Brain microvascular endothelial cell (primary cell): ENCODE measurements around the gene DNHD1.

Source experiments
- DNase-seq: peaks from one replicate; pipeline ENCODE4 v3.0.0-alpha.2; 2020
- H3K27ac ChIP-seq: fragments of 250-450 bp; sonication (Bioruptor Pico); 2 replicates; pipeline ENCODE4 v1.5.1; 2020; ENCODE audit warnings: mild to moderate bottlenecking, moderate library complexity
- H3K27me3 ChIP-seq: fragments of 250-450 bp; sonication (Bioruptor Pico); replicated peaks from 2 replicates; pipeline ENCODE4 v1.5.1; 2020; ENCODE audit warnings: mild to moderate bottlenecking
- H3K36me3 ChIP-seq: fragments of 250-450 bp; sonication (Bioruptor Pico); replicated peaks from 2 replicates; pipeline ENCODE4 v1.5.1; 2020; ENCODE audit warnings: mild to moderate bottlenecking
- H3K4me3 ChIP-seq: 2 replicates; pipeline ENCODE4 v1.5.1; 2011; ENCODE audit warnings: low read depth, mild to moderate bottlenecking, control low read depth, low read length, moderate library complexity
- in situ Hi-C: cut with HindIII; loops from 2 replicates; pipeline ENCODE4 v1.10.0; 2017; ENCODE audit warnings: low sequenced_read_pairs, low pct_ligation_motif_present
- TF ChIP-seq, protein P1 (sequence below): IDR thresholded peaks from 2 replicates; pipeline ENCODE4 v1.5.1; 2011; ENCODE audit warnings: low read depth, mild to moderate bottlenecking, moderate library complexity, low read length, control low read depth, inconsistent platforms; ENCODE audit errors: missing control alignments

The DNHD1 gene

DNA sequence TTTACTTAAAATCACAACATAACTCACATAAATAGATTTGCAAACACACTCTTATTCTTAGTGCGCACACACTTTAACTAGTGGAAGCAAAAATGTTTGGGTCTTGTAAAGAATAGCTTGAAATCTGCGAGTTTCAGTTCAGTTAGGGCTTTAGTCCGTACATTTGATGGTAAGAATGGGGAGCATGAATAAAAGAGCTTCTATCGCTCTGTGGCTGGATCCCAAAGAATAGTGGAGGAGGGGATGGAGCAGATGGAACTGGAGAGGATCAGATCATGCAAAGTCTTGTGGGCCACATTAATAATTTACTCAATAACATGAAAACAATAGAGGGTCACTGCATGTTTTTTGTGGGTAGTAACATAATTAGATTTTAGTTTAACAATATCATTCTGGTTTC lies 44.3 kb downstream of the DNHD1 start:
- TF ChIP-seq, protein P1, sequence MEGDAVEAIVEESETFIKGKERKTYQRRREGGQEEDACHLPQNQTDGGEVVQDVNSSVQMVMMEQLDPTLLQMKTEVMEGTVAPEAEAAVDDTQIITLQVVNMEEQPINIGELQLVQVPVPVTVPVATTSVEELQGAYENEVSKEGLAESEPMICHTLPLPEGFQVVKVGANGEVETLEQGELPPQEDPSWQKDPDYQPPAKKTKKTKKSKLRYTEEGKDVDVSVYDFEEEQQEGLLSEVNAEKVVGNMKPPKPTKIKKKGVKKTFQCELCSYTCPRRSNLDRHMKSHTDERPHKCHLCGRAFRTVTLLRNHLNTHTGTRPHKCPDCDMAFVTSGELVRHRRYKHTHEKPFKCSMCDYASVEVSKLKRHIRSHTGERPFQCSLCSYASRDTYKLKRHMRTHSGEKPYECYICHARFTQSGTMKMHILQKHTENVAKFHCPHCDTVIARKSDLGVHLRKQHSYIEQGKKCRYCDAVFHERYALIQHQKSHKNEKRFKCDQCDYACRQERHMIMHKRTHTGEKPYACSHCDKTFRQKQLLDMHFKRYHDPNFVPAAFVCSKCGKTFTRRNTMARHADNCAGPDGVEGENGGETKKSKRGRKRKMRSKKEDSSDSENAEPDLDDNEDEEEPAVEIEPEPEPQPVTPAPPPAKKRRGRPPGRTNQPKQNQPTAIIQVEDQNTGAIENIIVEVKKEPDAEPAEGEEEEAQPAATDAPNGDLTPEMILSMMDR = no peak
- Histone ChIP-seq H3K27me3 (no peaks in the 10 kb centered on the region), H3K27ac (no peak overlapping the region), H3K4me3 (no peak overlapping the region), H3K36me3 (no peaks in the 10 kb centered on the region)
- in situ Hi-C loops = no loop called here
- DNase-seq = no peak

DNA sequence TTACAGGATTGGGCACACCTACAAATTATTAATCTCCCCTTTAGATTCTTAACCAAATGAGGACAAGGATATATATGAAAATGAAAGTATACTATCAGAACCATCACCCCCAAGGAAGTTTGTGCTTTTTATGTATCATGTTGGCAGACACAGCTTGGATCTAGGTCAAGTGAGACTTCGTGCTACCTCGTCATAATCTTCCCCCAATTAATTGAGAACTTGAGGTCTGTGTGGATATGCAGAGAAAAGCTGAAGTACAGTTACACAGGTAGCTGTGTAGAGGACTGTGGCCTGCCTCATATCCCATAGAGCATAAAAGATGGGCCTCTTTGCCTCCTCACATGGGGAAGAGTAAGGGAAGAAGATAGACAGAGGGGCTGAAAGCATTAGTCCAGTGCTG lies 45.6 kb downstream of the DNHD1 start:
- no peak overlapping the region for H3K4me3 ChIP-seq
- H3K27me3 ChIP-seq = no peaks in the 10 kb centered on the region
- H3K27ac ChIP-seq = no peak overlapping the region
- DNase-seq = no peak
- TF ChIP-seq, protein P1 = no peak
- in situ Hi-C loops = no loop called here
- H3K36me3 ChIP-seq = no peaks in the 10 kb centered on the region

DNA sequence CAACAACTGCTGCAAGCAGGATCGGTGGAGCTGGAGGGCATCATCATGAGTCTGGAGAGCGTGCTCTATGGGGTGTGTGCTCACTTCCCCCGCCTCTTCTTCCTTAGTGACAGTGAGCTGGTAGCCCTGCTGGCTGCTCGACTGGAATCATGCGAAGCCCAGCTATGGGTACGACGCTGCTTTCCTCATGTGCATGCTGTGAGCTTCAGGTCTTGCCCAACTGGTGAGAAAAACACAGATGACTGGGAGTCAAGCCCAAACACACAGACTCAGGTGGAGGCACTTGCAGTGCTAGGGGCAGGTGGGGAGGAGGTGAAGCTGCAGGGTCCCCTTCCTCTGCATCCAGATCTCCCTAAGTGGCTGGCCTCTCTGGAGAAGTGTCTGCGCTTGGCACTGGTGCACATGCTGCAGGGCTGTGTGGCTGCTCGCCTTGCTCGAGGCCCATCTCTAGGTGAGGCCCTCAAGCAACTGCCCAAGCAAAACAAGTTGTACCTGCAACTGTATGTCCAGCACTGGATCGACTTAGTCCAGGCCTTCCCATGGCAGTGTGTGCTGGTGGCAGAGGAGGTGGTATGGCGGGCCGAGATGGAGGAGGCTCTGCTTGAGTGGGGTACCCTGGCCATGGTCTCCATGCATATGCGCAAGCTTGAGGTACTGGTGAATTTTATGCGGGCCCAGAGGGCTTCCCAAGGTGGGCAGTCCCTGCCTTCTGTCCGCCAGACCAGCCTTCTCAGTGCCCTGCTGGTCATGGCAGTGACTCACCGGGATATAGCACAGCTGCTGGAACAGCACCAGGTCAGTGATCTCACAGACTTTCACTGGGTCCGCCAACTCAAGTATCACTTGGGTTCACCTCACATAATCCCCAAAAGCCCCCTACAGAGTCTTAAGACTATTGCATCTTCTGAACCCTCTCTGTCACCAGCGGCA lies 48.1 kb downstream of the DNHD1 start:
- no peak overlapping the region for H3K4me3 ChIP-seq
- no peak overlapping the region for H3K27ac ChIP-seq
- TF ChIP-seq, protein P1 = no peak
- H3K27me3 ChIP-seq = no peaks in the 10 kb centered on the region
- no peak for DNase-seq
- no peaks in the 10 kb centered on the region for H3K36me3 ChIP-seq
- in situ Hi-C loops = no loop called here

GRCh38 chr11:6545917-6546605 lies 49.0 kb downstream of the DNHD1 start:
- no peak overlapping the region for H3K4me3 ChIP-seq
- no peaks in the 10 kb centered on the region for H3K36me3 ChIP-seq
- DNase-seq = no peak
- in situ Hi-C loops = no loop called here
- no peak overlapping the region for H3K27ac ChIP-seq
- TF ChIP-seq, protein P1 = no peak
- H3K27me3 ChIP-seq = no peaks in the 10 kb centered on the region

DNA sequence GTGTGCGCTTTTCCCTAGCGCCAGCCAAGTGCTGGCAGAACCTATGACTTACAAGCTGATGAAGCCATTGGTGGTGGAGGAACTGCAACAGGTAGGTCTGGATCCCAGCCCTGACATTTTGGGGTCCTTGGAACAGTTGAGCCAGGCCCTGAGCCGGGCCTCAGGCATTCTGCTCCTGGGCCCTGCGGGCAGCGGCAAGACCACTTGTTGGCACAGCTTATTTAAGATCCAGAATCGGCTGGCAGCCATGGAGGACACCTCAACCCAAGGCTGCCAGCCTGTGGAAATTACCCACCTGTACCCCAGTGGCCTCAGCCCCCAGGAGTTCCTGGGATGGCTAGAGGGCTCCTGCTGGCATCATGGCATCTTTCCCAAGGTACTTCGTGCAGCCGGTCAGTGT lies 49.7 kb downstream of the DNHD1 start:
- H3K27ac ChIP-seq = no peak overlapping the region
- TF ChIP-seq, protein P1 = no peak
- H3K27me3 ChIP-seq = no peaks in the 10 kb centered on the region
- H3K36me3 ChIP-seq = no peaks in the 10 kb centered on the region
- no peak overlapping the region for H3K4me3 ChIP-seq
- DNase-seq = no peak
- in situ Hi-C loops = no loop called here
